ENCODE results near the gene HMX1.

The HMX1 gene

GRCh38 chr4:8849266-8850073 is 22.2 kb downstream of the HMX1 start:
- peaks cover 0 to 72% of the 10 kb centered on the region in 2 donors for H3K27me3 ChIP-seq
- no peak overlapping the region for H3K27ac ChIP-seq
- H3K36me3 ChIP-seq, result no peaks in the 10 kb centered on the region
- TF ChIP-seq CTCF (IDR thresholded peaks at IDR 0.05), result no peak
- H3K4me1 ChIP-seq, result no peaks in the 10 kb centered on the region
- H3K4me3 ChIP-seq, result no peak overlapping the region
- peak; percentile 9 to 46 for DNase-seq
- H3K9me3 ChIP-seq, result peaks cover 0 to 11% (median 3%) of the 10 kb centered on the region in 3 donors
- intact Hi-C loops (cut with DNase I; ENCODE audit: low total_unique reads), result no loop called here

DNA sequence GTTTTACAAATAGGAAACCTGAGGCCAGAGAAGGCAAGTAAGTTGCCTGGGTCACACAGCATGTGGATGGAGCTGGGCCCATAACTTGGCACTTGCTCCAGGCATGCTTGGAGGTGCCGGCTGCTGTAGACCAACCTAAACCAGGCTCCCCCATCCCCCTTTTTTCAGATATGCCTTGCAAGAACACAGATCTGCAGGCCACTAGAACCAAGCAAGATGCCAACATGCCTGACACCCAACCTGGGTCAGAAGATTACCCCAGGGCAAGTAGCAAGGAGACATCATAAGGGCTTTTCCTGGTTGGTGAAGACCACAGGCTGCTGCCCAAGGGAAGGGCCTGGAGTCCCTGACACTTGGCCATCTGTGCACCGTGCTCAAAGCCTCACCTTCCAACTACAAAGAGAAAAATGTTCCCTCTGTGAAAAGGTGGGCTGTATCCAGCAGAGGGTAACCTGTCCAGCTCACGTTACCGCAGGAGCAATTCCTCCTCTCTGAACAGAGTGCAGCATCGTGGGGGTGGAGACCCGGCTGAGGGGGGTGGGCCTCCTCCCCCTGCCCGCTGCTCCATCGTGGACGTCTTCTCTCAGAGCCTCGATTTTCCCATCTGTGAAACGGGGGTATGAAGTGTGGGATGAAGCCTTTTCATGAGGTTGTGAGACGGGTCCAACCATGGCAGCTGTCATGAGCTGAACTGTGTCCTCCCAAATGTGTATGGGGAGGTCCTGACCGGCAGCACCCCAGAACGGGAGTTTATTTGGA is 23.0 kb downstream of the HMX1 start:
- Histone ChIP-seq H3K36me3 (no peaks in the 10 kb centered on the region), H3K4me3 (no peak overlapping the region), H3K4me1 (no peaks in the 10 kb centered on the region), H3K9me3 (peaks cover 0 to 11% (median 3%) of the 10 kb centered on the region in 3 donors), H3K27ac (no peak overlapping the region), H3K27me3 (peaks cover 0 to 70% of the 10 kb centered on the region in 2 donors)
- intact Hi-C loops (cut with DNase I; ENCODE audit: low total_unique reads), result no loop called here
- peak in 1 of 2 donors; percentile 41 for DNase-seq
- no peak for TF ChIP-seq CTCF (IDR thresholded peaks at IDR 0.05)

- DNase-seq, result peak in 1 of 2 donors; percentile 8
- no peaks in the 10 kb centered on the region for H3K36me3 ChIP-seq
- H3K4me3 ChIP-seq, result no peak overlapping the region
- H3K27me3 ChIP-seq, result peaks cover 0 to 62% of the 10 kb centered on the region in 2 donors
- H3K4me1 ChIP-seq, result no peaks in the 10 kb centered on the region
- peaks cover 0 to 3% (median under 1%) of the 10 kb centered on the region in 3 donors for H3K9me3 ChIP-seq
- no peak for TF ChIP-seq CTCF (IDR thresholded peaks at IDR 0.05)
- intact Hi-C loops (cut with DNase I; ENCODE audit: low total_unique reads), result no loop called here
- no peak overlapping the region for H3K27ac ChIP-seq
Observed at GRCh38 chr4:8847764-8848163, 23.9 kb downstream of the HMX1 start.

- Histone ChIP-seq H3K4me3 (no peak overlapping the region), H3K27me3 (peaks cover 0 to 58% of the 10 kb centered on the region in 2 donors), H3K27ac (no peak overlapping the region), H3K9me3 (no peaks in the 10 kb centered on the region), H3K36me3 (no peaks in the 10 kb centered on the region), H3K4me1 (no peaks in the 10 kb centered on the region)
- peak; percentile 15 to 37 for DNase-seq
- intact Hi-C loops (cut with DNase I; ENCODE audit: low total_unique reads), result no loop called here
- no peak for TF ChIP-seq CTCF (IDR thresholded peaks at IDR 0.05)
Observed at GRCh38 chr4:8847331-8847730, 24.3 kb downstream of the HMX1 start.

GRCh38 chr4:8846826-8847225 is 24.8 kb downstream of the HMX1 start:
- H3K4me3 ChIP-seq, result no peak overlapping the region
- no peaks in the 10 kb centered on the region for H3K9me3 ChIP-seq
- no peak overlapping the region for H3K27ac ChIP-seq
- TF ChIP-seq CTCF (IDR thresholded peaks at IDR 0.05), result no peak
- intact Hi-C loops (cut with DNase I; ENCODE audit: low total_unique reads), result no loop called here
- DNase-seq, result peak; percentile 7 to 31
- H3K4me1 ChIP-seq, result no peaks in the 10 kb centered on the region
- peaks cover 0 to 53% of the 10 kb centered on the region in 2 donors for H3K27me3 ChIP-seq
- H3K36me3 ChIP-seq, result no peaks in the 10 kb centered on the region

Data from tibial artery (tissue), 4 donors.